OCI-LY7 (cell line): ENCODE measurements around the gene ZKSCAN1. TPM values are rescaled to one million over a fixed set of nuclear protein-coding genes. Genes with fewer than 3 reads are reported as not detected.
A peak's percentile ranks its signal among the peaks of the same experiment; 100 is the strongest.

Experiments used
- BruUV-seq: library from RNA; stranded (reverse); fragments of 400-500 nt; replicated peaks from 2 replicates; lab custom pipeline; 2021; lab: Mats Ljungman, UMichigan
- CTCF ChIA-PET: fragments of 300-600 bp; sonication (Branson Sonifier 250); formaldehyde crosslinking; loops from one replicate; lab custom pipeline; 2022; ENCODE audit warnings: antibody characterized with exemption; ENCODE audit not compliant: unreplicated experiment; lab: Charles Lee
- POLR2A ChIA-PET: fragments of 300-600 bp; sonication (Branson Sonifier 250); formaldehyde crosslinking; loops from one replicate; lab custom pipeline; 2022; ENCODE audit warnings: antibody characterized with exemption; lab: Charles Lee
- DNase-seq: peaks from one replicate; pipeline ENCODE4 v3.0.0-alpha.2; 2015; ENCODE audit warnings: low spot score
- H2AFZ ChIP-seq: fragments of 200-600 bp; sonication (generic), shearing (Covaris generic); 2 replicates; pipeline ENCODE4 v1.6.1; 2014; ENCODE audit warnings: mild to moderate bottlenecking, antibody characterized with exemption, low read length, moderate library complexity
- H3K27ac ChIP-seq: fragments of 200-600 bp; sonication (generic); 2 replicates; pipeline ENCODE4 v1.5.1; 2014; ENCODE audit warnings: mixed run types, low read depth, mild to moderate bottlenecking, moderate library complexity, low read length, inconsistent platforms; ENCODE audit not compliant: poor library complexity, severe bottlenecking
- H3K36me3 ChIP-seq: fragments of 200-600 bp; sonication (generic); 2 replicates; pipeline ENCODE4 v1.6.1; 2014; ENCODE audit warnings: mild to moderate bottlenecking, antibody characterized with exemption, low read length, moderate library complexity, mixed read lengths; ENCODE audit not compliant: insufficient read depth
- H3K4me1 ChIP-seq: fragments of 200-600 bp; sonication (generic); 2 replicates; pipeline ENCODE4 v1.5.1; 2014; ENCODE audit warnings: mild to moderate bottlenecking, low read length; ENCODE audit not compliant: insufficient read depth, poor library complexity, severe bottlenecking
- H3K4me2 ChIP-seq: fragments of 200-600 bp; sonication (generic); 2 replicates; pipeline ENCODE4 v1.6.1; 2014; ENCODE audit warnings: mild to moderate bottlenecking, low read length
- H3K4me3 ChIP-seq: fragments of 200-600 bp; sonication (generic); 2 replicates; pipeline ENCODE4 v1.5.1; 2014; ENCODE audit warnings: mild to moderate bottlenecking, low read depth, low read length; ENCODE audit not compliant: poor library complexity, severe bottlenecking
- H3K79me2 ChIP-seq: fragments of 200-600 bp; sonication (generic); 2 replicates; pipeline ENCODE4 v1.6.1; 2016; ENCODE audit warnings: low read depth, mild to moderate bottlenecking, low read length, moderate library complexity, mixed read lengths; ENCODE audit not compliant: insufficient read depth
- H3K9me2 ChIP-seq: fragments of 200-600 bp; sonication (generic); 2 replicates; pipeline ENCODE4 v1.6.1; 2016; ENCODE audit warnings: mild to moderate bottlenecking, low read length, mixed read lengths; ENCODE audit not compliant: insufficient read depth
- H3K9me3 ChIP-seq: fragments of 200-600 bp; sonication (generic); 2 replicates; pipeline ENCODE4 v1.6.1; 2014; ENCODE audit warnings: mild to moderate bottlenecking, mixed run types, low read length, mixed read lengths
- H4K20me1 ChIP-seq: fragments of 200-600 bp; sonication (generic); 2 replicates; pipeline ENCODE4 v1.6.1; 2014; ENCODE audit warnings: mild to moderate bottlenecking, antibody characterized with exemption, low read length, moderate library complexity, mixed read lengths; ENCODE audit not compliant: insufficient read depth
- CTCF ChIP-seq: fragments of 200-600 bp; sonication (generic); conservative IDR thresholded peaks from 2 replicates; pipeline ENCODE4 v1.5.1; 2014; ENCODE audit warnings: mild to moderate bottlenecking, antibody characterized with exemption, low read length, moderate library complexity, mixed read lengths
- EZH2phosphoT487 ChIP-seq: fragments of 200-600 bp; sonication (generic); IDR thresholded peaks from 2 replicates; pipeline ENCODE4 v1.6.1; 2018; ENCODE audit warnings: low read depth, borderline replicate concordance, mild to moderate bottlenecking, mixed run types, antibody characterized with exemption, low read length, moderate library complexity, mixed read lengths
- intact Hi-C: fragments of 100-400 bp; cut with micrococcal nuclease; formaldehyde crosslinking; loops from one replicate; pipeline ENCODE4 v1.10.0; 2022; ENCODE audit not compliant: unreplicated experiment
- total RNA-seq, 2 experiments: library from RNA; depleted of rRNA in 1 of 2; stranded (reverse); fragments of >200 nt in 1 of 2; shearing (Covaris generic) in 1 of 2; gene quantifications; 2 replicates each; pipeline ENCODE4 v1.2.3, GENCODE V29; 2014 to 2022

Gene ZKSCAN1
- total RNA-seq, 2 experiments from 2014 or later: 20.2 to 48.1 TPM

- H3K36me3 ChIP-seq: peaks cover 35% of the 10 kb centered on the region
- BruUV-seq: no TSS peak
- no peak overlapping the region for H3K4me3 ChIP-seq
- no peak overlapping the region for H3K27ac ChIP-seq
- TF ChIP-seq CTCF: no peak
- H3K9me2 ChIP-seq: no peaks in the 10 kb centered on the region
- no peak for DNase-seq
- H3K9me3 ChIP-seq: no peaks in the 10 kb centered on the region
- peaks cover 11% of the 10 kb centered on the region; the same call in 1 of the 2 replicates for H3K79me2 ChIP-seq
- H4K20me1 ChIP-seq: no peaks in the 10 kb centered on the region
- no peak overlapping the region for H3K4me2 ChIP-seq
- peaks cover 22% of the 10 kb centered on the region for H3K4me1 ChIP-seq
- intact Hi-C loops: no loop called here
- CTCF ChIA-PET: no interaction called here
- no peak overlapping the region for H2AFZ ChIP-seq
- POLR2A ChIA-PET: interaction anchor here (0.6 to 0.7 kb wide), 2 partner anchors 20 to 26 kb away, joined by 3 to 6 read pairs; no protein-coding TSS in a partner anchor
These were observed 63.7 kb downstream of the ZKSCAN1 start for GRCh38 chr7:100079024-100079560.

GRCh38 chr7:100080907-100081534 lies 65.6 kb downstream of the ZKSCAN1 start:
- H4K20me1 ChIP-seq: no peaks in the 10 kb centered on the region
- H3K36me3 ChIP-seq: peaks cover 16% of the 10 kb centered on the region; the same call in 1 of the 2 replicates
- H3K4me3 ChIP-seq: peak overlapping the region; percentile 73
- peaks cover 22% of the 10 kb centered on the region for H3K4me1 ChIP-seq
- H3K9me3 ChIP-seq: no peaks in the 10 kb centered on the region
- H3K4me2 ChIP-seq: peak overlapping the region; percentile 80
- CTCF ChIA-PET: no interaction called here
- TSS peak; percentile 73 for BruUV-seq
- H2AFZ ChIP-seq: peak overlapping the region; percentile 0; the same call in 1 of the 2 replicates
- TF ChIP-seq CTCF: no peak
- no peak for TF ChIP-seq EZH2phosphoT487
- no peaks in the 10 kb centered on the region for H3K9me2 ChIP-seq
- peak overlapping the region; percentile 3 for H3K27ac ChIP-seq
- POLR2A ChIA-PET: interaction anchor here (0.7 to 1.1 kb wide), 2 partner anchors 65 to 456 kb away, joined by 3 read pairs; no protein-coding TSS in a partner anchor
- peak; percentile 19 for DNase-seq
- intact Hi-C loops: loop anchor here (1.0 to 10.0 kb wide), 4 partner anchors 32 to 804 kb away; partner anchors contain the start of genes MBLAC1, UFSP1 and ZSCAN21
- peaks cover 11% of the 10 kb centered on the region; the same call in 1 of the 2 replicates for H3K79me2 ChIP-seq
